Measurements from ENCODE around the gene SDK1.

SDK1 gene

DNA sequence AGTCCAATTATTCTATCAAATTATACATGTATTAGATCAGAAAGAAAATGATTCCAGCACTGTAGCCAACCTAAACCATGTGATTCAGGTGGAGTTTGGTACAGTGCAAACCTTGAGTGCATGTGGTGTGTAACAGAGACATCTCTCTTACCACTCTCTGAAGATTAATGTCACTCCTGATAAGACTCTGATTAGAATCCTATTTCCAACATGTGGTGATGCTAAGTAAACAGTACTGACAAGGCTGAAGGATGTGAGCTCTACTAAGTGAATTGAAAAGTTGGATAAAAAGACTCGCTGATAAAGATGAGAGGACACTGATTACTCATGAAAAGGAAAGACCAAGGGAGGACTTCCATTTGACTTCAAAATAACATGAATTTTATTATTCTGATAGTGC, 232.0 kb downstream of the SDK1 start:
- Histone ChIP-seq H3K27ac (no peak overlapping the region), H3K4me3 (no peak overlapping the region)
- DNase-seq (ENCODE audit: low spot score) = no peak
- TF ChIP-seq, protein P1, sequence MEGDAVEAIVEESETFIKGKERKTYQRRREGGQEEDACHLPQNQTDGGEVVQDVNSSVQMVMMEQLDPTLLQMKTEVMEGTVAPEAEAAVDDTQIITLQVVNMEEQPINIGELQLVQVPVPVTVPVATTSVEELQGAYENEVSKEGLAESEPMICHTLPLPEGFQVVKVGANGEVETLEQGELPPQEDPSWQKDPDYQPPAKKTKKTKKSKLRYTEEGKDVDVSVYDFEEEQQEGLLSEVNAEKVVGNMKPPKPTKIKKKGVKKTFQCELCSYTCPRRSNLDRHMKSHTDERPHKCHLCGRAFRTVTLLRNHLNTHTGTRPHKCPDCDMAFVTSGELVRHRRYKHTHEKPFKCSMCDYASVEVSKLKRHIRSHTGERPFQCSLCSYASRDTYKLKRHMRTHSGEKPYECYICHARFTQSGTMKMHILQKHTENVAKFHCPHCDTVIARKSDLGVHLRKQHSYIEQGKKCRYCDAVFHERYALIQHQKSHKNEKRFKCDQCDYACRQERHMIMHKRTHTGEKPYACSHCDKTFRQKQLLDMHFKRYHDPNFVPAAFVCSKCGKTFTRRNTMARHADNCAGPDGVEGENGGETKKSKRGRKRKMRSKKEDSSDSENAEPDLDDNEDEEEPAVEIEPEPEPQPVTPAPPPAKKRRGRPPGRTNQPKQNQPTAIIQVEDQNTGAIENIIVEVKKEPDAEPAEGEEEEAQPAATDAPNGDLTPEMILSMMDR (IDR thresholded peaks at IDR 0.05) = no peak

DNA sequence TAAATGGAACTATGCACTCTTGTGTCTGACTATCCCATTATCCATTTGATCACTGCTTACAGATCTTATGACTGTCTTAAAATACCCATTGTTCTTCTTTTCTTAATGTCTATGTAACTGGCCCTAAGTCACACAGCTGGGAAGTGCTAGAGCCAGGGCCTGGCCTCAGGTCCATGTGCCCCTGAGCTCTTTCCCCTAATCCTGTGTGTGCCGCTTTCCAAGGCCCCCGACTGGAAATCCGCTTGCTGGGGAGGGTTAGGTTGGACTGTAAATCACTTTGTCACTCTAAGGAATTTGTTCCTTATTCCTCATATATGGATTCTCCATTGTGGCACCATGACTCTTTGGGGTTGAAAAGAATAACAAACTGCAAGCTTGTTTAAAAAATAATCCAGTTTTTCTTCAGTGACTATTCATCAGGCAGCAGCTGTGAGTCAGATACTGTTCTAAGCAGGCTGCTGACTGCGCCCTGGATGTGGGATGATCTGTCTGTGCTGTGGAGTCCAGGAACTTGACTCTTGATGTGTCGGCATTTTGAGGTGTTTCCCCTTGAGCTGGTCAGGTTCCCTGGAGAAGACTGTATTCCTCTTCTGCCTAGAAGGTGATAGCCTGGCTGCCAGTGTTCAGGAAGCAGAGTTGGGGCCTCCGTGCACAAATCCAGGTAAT, 236.3 kb downstream of the SDK1 start:
- TF ChIP-seq, protein P1 (IDR thresholded peaks at IDR 0.05) = no peak
- H3K4me3 ChIP-seq = no peak overlapping the region
- no peak for DNase-seq (ENCODE audit: low spot score)
- H3K27ac ChIP-seq = no peak overlapping the region

DNA sequence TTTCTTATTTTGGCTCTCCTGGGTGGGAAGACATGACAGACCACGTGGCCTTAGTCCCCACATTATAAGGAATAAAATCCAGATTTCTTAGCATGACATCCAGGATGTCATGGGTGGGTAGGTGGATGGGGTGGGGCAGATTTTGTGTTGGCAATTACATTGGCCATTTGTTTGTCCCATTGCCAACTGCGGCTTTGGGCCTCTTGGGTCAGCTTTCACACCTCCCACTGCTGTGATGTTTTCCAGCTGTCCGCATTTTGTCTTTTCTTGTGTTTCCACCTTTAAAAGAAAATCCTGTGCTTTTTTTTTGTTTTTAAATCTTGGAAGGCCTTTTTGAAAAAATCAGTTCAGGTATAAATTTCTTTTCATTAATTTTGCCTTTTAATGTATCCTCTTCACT, 237.0 kb downstream of the SDK1 start:
- TF ChIP-seq, protein P1 (IDR thresholded peaks at IDR 0.05) = no peak

DNA sequence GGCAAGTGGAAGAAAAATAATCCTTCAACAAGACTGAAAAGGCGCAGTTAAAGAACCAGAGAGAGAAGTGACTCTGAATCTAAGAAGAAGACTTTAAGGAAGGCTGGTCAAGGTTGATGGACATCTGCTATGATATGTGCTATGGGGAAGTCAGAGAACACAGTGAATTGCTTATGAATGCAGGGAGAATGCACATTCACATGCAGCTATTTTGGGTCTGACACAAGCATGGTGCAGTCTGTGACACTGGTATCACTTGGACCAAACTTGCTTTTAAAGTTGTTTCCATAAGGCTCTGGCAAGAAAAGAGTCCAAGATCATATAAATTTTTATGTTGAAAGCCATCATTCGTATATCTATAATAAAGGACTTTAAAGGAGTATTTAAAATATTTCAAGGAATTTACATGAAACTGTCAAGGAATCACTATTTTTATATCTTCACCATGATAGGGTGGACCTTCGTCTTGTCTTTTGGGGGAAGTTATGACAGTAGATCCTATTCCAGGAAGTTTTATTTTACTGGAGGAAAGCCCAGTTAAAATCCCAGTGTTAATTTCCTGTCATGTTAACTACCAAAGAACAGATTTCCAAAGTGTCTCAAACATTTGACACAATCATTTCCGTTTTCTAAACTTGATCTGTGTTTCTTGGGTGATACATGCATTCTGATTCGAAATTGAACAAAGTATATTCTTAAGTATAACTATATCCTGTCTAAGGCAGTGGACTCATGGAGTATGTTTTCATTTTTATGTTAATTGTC, 239.6 kb downstream of the SDK1 start:
- no peak for DNase-seq (ENCODE audit: low spot score)
- TF ChIP-seq, protein P1 (IDR thresholded peaks at IDR 0.05) = no peak
- H3K4me3 ChIP-seq = no peak overlapping the region
- no peak overlapping the region for H3K27ac ChIP-seq

More for the DNA sequence above, 237.0 kb downstream of the SDK1 start:
- no peak for DNase-seq (ENCODE audit: low spot score)
- no peak overlapping the region for H3K27ac ChIP-seq
- no peak overlapping the region for H3K4me3 ChIP-seq

DNA sequence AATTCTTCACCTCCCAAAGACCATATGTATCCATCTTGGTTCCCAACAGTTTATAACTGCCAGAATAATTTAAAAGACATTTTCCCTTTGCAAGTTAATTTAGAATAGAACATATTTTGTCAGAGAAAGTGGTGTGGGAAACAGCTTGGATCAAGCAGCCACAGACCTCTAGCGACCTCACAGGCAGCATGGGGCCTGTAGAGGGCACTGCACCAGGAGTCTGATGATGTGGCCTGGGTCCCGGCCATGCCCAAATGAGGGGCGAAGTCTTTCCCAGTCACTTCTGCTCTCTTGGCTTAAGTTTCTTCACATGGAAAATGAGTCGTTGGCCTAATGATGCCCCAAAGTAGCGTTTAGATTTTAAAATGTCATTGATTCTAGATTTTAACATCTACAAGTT, 243.2 kb downstream of the SDK1 start:
- TF ChIP-seq, protein P1 (IDR thresholded peaks at IDR 0.05) = no peak
- Histone ChIP-seq H3K4me3 (no peak overlapping the region), H3K27ac (no peak overlapping the region)
- DNase-seq (ENCODE audit: low spot score) = no peak

DNA sequence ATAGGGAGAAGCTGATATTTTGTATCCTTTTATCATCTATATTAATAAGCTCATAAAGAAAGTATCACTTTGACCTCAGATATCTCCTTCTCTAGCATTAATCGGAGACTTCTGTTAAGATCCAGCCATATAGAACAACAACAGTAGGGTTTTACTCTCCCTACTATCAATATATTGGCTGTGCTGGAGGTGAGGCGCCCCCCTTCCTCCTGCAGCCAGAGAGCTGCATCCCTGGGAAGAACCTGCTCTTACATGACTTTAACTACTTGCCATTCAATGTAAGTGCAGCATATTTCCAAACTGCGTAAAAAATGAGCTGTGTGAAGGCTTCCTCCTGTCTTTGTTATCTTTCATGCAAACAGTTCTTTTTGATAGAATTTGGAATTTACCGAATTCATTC, 247.8 kb downstream of the SDK1 start:
- TF ChIP-seq, protein P1 (IDR thresholded peaks at IDR 0.05) = no peak
- DNase-seq (ENCODE audit: low spot score) = no peak
- Histone ChIP-seq H3K27ac (no peak overlapping the region), H3K4me3 (no peak overlapping the region)

DNA sequence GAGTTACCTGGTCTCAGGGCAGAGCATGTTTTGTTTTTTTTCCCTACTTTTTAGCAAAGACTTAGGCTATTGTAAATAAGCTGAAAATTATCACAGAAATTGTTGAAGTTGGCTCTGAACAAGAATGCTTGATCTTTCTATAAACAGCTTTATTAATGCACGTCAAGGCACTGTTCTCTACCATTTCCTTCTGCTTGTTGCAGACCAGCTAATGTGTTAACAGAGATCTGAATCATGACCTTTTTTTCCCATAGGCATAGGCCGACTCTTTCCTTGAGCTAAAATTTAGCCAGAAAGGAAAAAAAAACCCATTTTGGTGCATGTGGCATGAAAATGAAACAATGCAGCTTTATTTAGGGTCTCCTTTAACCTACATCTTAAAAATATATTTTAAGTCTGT, 248.5 kb downstream of the SDK1 start:
- Histone ChIP-seq H3K27ac (no peak overlapping the region), H3K4me3 (no peak overlapping the region)
- TF ChIP-seq, protein P1 (IDR thresholded peaks at IDR 0.05) = no peak
- DNase-seq (ENCODE audit: low spot score) = no peak
